IMR-90 (cell line): Measurements from ENCODE around the gene PLXNA4. TPM values are rescaled to one million over a fixed set of nuclear protein-coding genes. Genes with fewer than 3 reads are reported as not detected.

ENCODE experiments used
- ATAC-seq: fragments of 200-7000 bp; cut with Tn5 transposase; 2 replicates; pipeline ENCODE4 v1.9.1; 2020; ENCODE audit warnings: low read depth, mild to moderate bottlenecking, moderate library complexity
- BruUV-seq: library from RNA; stranded (reverse); fragments of 400-500 nt; replicated peaks from 2 replicates; lab custom pipeline; 2021; lab: Mats Ljungman, UMichigan
- CTCF ChIA-PET: fragments of 300-600 bp; formaldehyde crosslinking; extraction: SDS; loops from one replicate; lab custom pipeline; 2021; ENCODE audit warnings: antibody characterized with exemption; lab: Yijun Ruan, JAX
- POLR2A ChIA-PET: fragments of 300-600 bp; sonication (Branson Sonifier 250); formaldehyde crosslinking; loops from one replicate; lab custom pipeline; 2022; ENCODE audit warnings: antibody characterized with exemption; ENCODE audit not compliant: unreplicated experiment; lab: Charles Lee
- DNase-seq: peaks from one replicate; pipeline ENCODE4 v3.0.0; 2013
- H2AFZ ChIP-seq: replicated peaks from 2 replicates; pipeline ENCODE3; 2013; ENCODE audit warnings: low read length, mild to moderate bottlenecking; ENCODE audit not compliant: poor library complexity
- H2AK5ac ChIP-seq: 2 replicates; pipeline ENCODE4 v1.6.1; 2013; ENCODE audit warnings: low read depth, low read length, inconsistent platforms
- H2AK9ac ChIP-seq: replicated peaks from 2 replicates; pipeline ENCODE3; 2013; ENCODE audit warnings: mild to moderate bottlenecking, low read depth, low read length, moderate library complexity; ENCODE audit not compliant: poor library complexity
- H2BK120ac ChIP-seq: 2 replicates; pipeline ENCODE4 v1.6.1; 2013; ENCODE audit warnings: low read depth, low read length, inconsistent platforms
- H2BK15ac ChIP-seq: 3 replicates; pipeline ENCODE4 v1.6.1; 2013; ENCODE audit warnings: low read depth, low read length, inconsistent platforms
- H2BK20ac ChIP-seq: 2 replicates; pipeline ENCODE4 v1.6.1; 2013; ENCODE audit warnings: low read depth, mild to moderate bottlenecking, inconsistent platforms, low read length, moderate library complexity
- H2BK5ac ChIP-seq: 2 replicates; pipeline ENCODE4 v1.6.1; 2013; ENCODE audit warnings: mild to moderate bottlenecking, low read depth, low read length, inconsistent platforms; ENCODE audit not compliant: poor library complexity, severe bottlenecking
- H3K14ac ChIP-seq: replicated peaks from 2 replicates; pipeline ENCODE4 v1.6.1; 2013; ENCODE audit warnings: low read depth, low read length, inconsistent platforms
- H3K18ac ChIP-seq: 2 replicates; pipeline ENCODE4 v1.6.1; 2013; ENCODE audit warnings: low read depth, low read length, control low read depth
- H3K23ac ChIP-seq: 2 replicates; pipeline ENCODE4 v1.6.1; 2013; ENCODE audit warnings: low read depth, low read length, inconsistent platforms
- H3K27ac ChIP-seq: 2 replicates; pipeline ENCODE4 v1.5.1; 2013; ENCODE audit warnings: mild to moderate bottlenecking, control low read depth, low read length; ENCODE audit not compliant: insufficient read depth
- H3K27me3 ChIP-seq: 2 replicates; pipeline ENCODE4 v1.6.1; 2013; ENCODE audit warnings: low read length; ENCODE audit not compliant: control insufficient read depth, insufficient read depth
- H3K36me3 ChIP-seq: 2 replicates; pipeline ENCODE4 v1.6.1; 2013; ENCODE audit warnings: low read length, mixed read lengths; ENCODE audit not compliant: control insufficient read depth, insufficient read depth
- H3K4ac ChIP-seq: 2 replicates; pipeline ENCODE4 v1.6.1; 2013; ENCODE audit warnings: low read depth, low read length, inconsistent platforms
- H3K4me1 ChIP-seq: 2 replicates; pipeline ENCODE4 v1.6.1; 2013; ENCODE audit warnings: low read length, mixed read lengths; ENCODE audit not compliant: control insufficient read depth, insufficient read depth
- H3K4me2 ChIP-seq: 2 replicates; pipeline ENCODE4 v1.6.1; 2013; ENCODE audit warnings: low read depth, mild to moderate bottlenecking, control low read depth, low read length, moderate library complexity
- H3K4me3 ChIP-seq: 2 replicates; pipeline ENCODE4 v1.5.1; 2013; ENCODE audit warnings: low read depth, mild to moderate bottlenecking, control low read depth, low read length, moderate library complexity; ENCODE audit not compliant: insufficient read depth
- H3K56ac ChIP-seq: 2 replicates; pipeline ENCODE4 v1.6.1; 2013; ENCODE audit warnings: low read length, inconsistent platforms; ENCODE audit not compliant: insufficient read depth; ENCODE audit errors: extremely low read depth
- H3K79me1 ChIP-seq, 2 experiments: 2 replicates each; pipeline ENCODE4 v1.6.1; 2013; ENCODE audit warnings: low read length in 2 of 2, inconsistent platforms in 1 of 2, low read depth in 1 of 2
- H3K9ac ChIP-seq: 2 replicates; pipeline ENCODE4 v1.6.1; 2013; ENCODE audit warnings: low read depth, low read length, control low read depth
- H3K9me1 ChIP-seq: 2 replicates; pipeline ENCODE4 v1.6.1; 2013; ENCODE audit warnings: low read length, inconsistent platforms; ENCODE audit not compliant: insufficient read depth
- H3K9me3 ChIP-seq: 2 replicates; pipeline ENCODE4 v1.6.1; 2013; ENCODE audit warnings: low read length; ENCODE audit not compliant: control insufficient read depth, insufficient read depth
- H4K20me1 ChIP-seq: 2 replicates; pipeline ENCODE4 v1.6.1; 2013; ENCODE audit warnings: low read length, inconsistent platforms; ENCODE audit not compliant: insufficient read depth
- H4K5ac ChIP-seq: 2 replicates; pipeline ENCODE4 v1.6.1; 2013; ENCODE audit warnings: mild to moderate bottlenecking, low read depth, low read length, control low read depth
- H4K8ac ChIP-seq, 2 experiments: 2 replicates each; pipeline ENCODE4 v1.6.1; 2013; ENCODE audit warnings: low read depth in 2 of 2, low read length in 2 of 2, control low read depth in 1 of 2, inconsistent platforms in 1 of 2
- H4K91ac ChIP-seq: 2 replicates; pipeline ENCODE4 v1.6.1; 2013; ENCODE audit warnings: low read depth, low read length, inconsistent platforms; ENCODE audit not compliant: insufficient read depth
- BHLHE40 ChIP-seq: fragments of 150-350 bp; IDR thresholded peaks from 2 replicates; pipeline ENCODE4 v1.6.1; 2016; ENCODE audit warnings: mild to moderate bottlenecking, low read depth, low read length
- CHD1 ChIP-seq: IDR thresholded peaks from 2 replicates; pipeline ENCODE4 v1.6.1; 2012; ENCODE audit warnings: low read depth, low read length, improper control_type of control experiment
- FOS ChIP-seq: fragments of 150-350 bp; IDR thresholded peaks from 2 replicates; pipeline ENCODE4 v1.6.1; 2016; ENCODE audit warnings: low read depth, low read length
- MAFK ChIP-seq: IDR thresholded peaks from 2 replicates; pipeline ENCODE4 v1.6.1; 2012; ENCODE audit warnings: low read depth, low read length, improper control_type of control experiment
- MXI1 ChIP-seq: IDR thresholded peaks from 2 replicates; pipeline ENCODE4 v1.6.1; 2012; ENCODE audit warnings: low read depth, mild to moderate bottlenecking, low read length, moderate library complexity, borderline replicate concordance
- POLR2A ChIP-seq: IDR thresholded peaks from 2 replicates; pipeline ENCODE4 v1.6.1; 2012; ENCODE audit warnings: mild to moderate bottlenecking, low read depth, low read length
- RAD21 ChIP-seq: IDR thresholded peaks from 2 replicates; pipeline ENCODE4 v1.6.1; 2012; ENCODE audit warnings: low read length, improper control_type of control experiment
- RCOR1 ChIP-seq: IDR thresholded peaks from 2 replicates; pipeline ENCODE4 v1.6.1; 2012; ENCODE audit warnings: mild to moderate bottlenecking, low read length, improper control_type of control experiment; ENCODE audit not compliant: insufficient replicate concordance
- SMC3 ChIP-seq: fragments of 150-350 bp; IDR thresholded peaks from 2 replicates; pipeline ENCODE4 v1.6.1; 2016; ENCODE audit warnings: low read depth, mild to moderate bottlenecking, antibody characterized with exemption, low read length, moderate library complexity
- USF2 ChIP-seq: fragments of 150-350 bp; IDR thresholded peaks from 2 replicates; pipeline ENCODE4 v1.6.1; 2017; ENCODE audit warnings: mild to moderate bottlenecking, antibody characterized with exemption, low read length, low read depth
- WGBS, 2 experiments: methylation state at CpG; one replicate each; pipeline versions ENCODE4 v1.1.5 to v1.1.7; 2013; ENCODE audit warnings: missing lambda C conversion rate in 2 of 2; ENCODE audit not compliant: insufficient read length in 1 of 2; ENCODE audit errors: extremely low coverage in 2 of 2; 5-methylcytosine and 5-hydroxymethylcytosine counted together
- dilution Hi-C: fragments of 300-500 bp; cut with HindIII; formaldehyde crosslinking; loops from one replicate; pipeline ENCODE4 v1.14.3; 2018; ENCODE audit warnings: low sequenced_read_pairs; ENCODE audit not compliant: unreplicated experiment
- in situ Hi-C: fragments of 300-500 bp; cut with MboI; formaldehyde crosslinking; loops from 3 replicates; pipeline ENCODE4 v1.14.3; 2019; ENCODE audit warnings: low sequenced_read_pairs, inconsistent platforms, mixed read lengths
- intact Hi-C: fragments of 100-400 bp; cut with micrococcal nuclease; formaldehyde crosslinking; loops from 2 replicates; pipeline ENCODE4 v1.10.0; 2022
- polyA plus RNA-seq, 3 experiments: library from polyadenylated mRNA; depleted of rRNA; stranded (reverse); fragments of >200 nt; gene quantifications; 2 replicates each; pipeline ENCODE4 v1.2.3, GENCODE V29; 2012; ENCODE audit warnings: low replicate concordance in 1 of 3
- total RNA-seq: library from RNA; depleted of rRNA; stranded (reverse); fragments of >200 nt; gene quantifications from 2 replicates; pipeline ENCODE4 v1.2.3, GENCODE V29; 2012
- TF ChIP-seq, protein P1 (sequence below): conservative IDR thresholded peaks from 2 replicates; pipeline ENCODE4 v1.5.1; 2012; ENCODE audit warnings: mild to moderate bottlenecking, low read depth, low read length, improper control_type of control experiment

The PLXNA4 gene
- total and polyA plus RNA-seq, 2 of the 4 experiments (the other 2 are of a cell fraction): under 0.01 TPM

DNA sequence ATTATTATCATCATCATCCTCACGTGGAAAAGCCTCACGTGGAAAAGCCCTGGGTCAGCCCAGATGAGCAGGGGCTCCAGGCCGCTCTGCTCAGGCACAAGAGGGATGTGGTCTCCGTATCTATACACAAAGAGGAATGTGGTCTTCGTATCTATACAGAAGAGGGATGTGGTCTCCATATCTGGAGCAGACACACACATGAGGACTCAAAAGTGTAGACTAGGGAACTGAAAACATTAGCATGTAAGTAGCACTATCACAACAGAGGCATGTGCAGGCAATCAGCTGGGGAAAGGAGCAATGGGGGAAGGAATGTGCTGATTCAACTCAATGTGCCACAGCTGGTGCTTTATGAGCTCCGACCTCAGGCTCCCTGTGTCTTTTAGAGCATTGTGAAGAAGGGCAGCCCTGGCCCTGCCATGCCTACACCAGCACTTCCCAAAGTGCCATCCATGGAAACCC is 86.5 kb downstream of the PLXNA4 start:
- in situ Hi-C loops: no loop called here
- Histone ChIP-seq H3K4me2 (no peak overlapping the region), H4K91ac (no peak overlapping the region), H3K4me3 (no peak overlapping the region), H3K9me1 (no peaks in the 10 kb centered on the region), H3K23ac (no peak overlapping the region), H3K9me3 (no peaks in the 10 kb centered on the region), H2AK5ac (no peak overlapping the region), H3K9ac (no peak overlapping the region), H2BK5ac (no peak overlapping the region), H2AFZ (no peak overlapping the region), H3K27ac (no peak overlapping the region), H3K56ac (no peak overlapping the region), H3K18ac (no peak overlapping the region), H3K4me1 (no peaks in the 10 kb centered on the region), H2BK20ac (no peak overlapping the region), H2BK15ac (no peak overlapping the region), H3K4ac (no peak overlapping the region), H3K79me1 (no peaks in the 10 kb centered on the region), H4K20me1 (no peaks in the 10 kb centered on the region), H3K27me3 (no peaks in the 10 kb centered on the region), H2BK120ac (no peak overlapping the region), H3K36me3 (no peaks in the 10 kb centered on the region), H4K8ac (no peak overlapping the region), H3K14ac (no peak overlapping the region), H2AK9ac (no peak overlapping the region), H4K5ac (no peak overlapping the region)
- TF ChIP-seq SMC3 (no peak), USF2 (no peak), BHLHE40 (no peak), RCOR1 (no peak), MAFK (no peak), CHD1 (no peak), RAD21 (no peak), FOS (no peak), MXI1 (no peak), POLR2A (no peak)
- TF ChIP-seq, protein P1, sequence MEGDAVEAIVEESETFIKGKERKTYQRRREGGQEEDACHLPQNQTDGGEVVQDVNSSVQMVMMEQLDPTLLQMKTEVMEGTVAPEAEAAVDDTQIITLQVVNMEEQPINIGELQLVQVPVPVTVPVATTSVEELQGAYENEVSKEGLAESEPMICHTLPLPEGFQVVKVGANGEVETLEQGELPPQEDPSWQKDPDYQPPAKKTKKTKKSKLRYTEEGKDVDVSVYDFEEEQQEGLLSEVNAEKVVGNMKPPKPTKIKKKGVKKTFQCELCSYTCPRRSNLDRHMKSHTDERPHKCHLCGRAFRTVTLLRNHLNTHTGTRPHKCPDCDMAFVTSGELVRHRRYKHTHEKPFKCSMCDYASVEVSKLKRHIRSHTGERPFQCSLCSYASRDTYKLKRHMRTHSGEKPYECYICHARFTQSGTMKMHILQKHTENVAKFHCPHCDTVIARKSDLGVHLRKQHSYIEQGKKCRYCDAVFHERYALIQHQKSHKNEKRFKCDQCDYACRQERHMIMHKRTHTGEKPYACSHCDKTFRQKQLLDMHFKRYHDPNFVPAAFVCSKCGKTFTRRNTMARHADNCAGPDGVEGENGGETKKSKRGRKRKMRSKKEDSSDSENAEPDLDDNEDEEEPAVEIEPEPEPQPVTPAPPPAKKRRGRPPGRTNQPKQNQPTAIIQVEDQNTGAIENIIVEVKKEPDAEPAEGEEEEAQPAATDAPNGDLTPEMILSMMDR: no peak
- no peak for DNase-seq
- dilution Hi-C loops: no loop called here
- BruUV-seq: no TSS peak
- ATAC-seq: no peak
- CTCF ChIA-PET: no interaction called here
- intact Hi-C loops: no loop called here
- POLR2A ChIA-PET: no interaction called here
- WGBS, 2 experiments: 60% methylated on average over 1 of the region's 6 CpGs; no CpG with 5 or more reads in 1 of the 2 experiments
